DMS53 (cell line): Measurements from ENCODE around the gene ERMN.

Experiments used
- DNase-seq: peaks from one replicate; lab custom pipeline; 2025; lab: John Stamatoyannopoulos, UW

The ERMN gene

DNA sequence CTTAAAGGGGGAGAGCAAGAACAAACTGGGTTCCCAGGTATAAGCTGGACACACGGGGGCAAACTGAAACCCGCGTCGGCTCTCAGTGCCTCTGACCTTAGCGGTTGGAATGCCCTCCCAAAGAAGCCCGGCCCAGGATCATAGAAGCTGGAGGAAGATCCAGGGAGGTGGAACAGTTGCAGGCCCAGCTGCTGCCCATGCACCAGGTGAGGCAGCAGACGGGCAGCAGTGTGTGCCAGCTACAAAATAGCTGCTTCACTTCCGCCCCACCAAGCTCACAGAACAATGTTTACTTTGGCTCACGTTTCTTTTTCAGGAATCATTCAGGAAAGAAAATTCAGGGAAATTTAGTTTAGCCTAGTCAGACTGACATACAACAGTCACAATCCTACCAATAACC lies 3.9 kb upstream of the ERMN start:
- DNase-seq: peak; percentile 92

DNA sequence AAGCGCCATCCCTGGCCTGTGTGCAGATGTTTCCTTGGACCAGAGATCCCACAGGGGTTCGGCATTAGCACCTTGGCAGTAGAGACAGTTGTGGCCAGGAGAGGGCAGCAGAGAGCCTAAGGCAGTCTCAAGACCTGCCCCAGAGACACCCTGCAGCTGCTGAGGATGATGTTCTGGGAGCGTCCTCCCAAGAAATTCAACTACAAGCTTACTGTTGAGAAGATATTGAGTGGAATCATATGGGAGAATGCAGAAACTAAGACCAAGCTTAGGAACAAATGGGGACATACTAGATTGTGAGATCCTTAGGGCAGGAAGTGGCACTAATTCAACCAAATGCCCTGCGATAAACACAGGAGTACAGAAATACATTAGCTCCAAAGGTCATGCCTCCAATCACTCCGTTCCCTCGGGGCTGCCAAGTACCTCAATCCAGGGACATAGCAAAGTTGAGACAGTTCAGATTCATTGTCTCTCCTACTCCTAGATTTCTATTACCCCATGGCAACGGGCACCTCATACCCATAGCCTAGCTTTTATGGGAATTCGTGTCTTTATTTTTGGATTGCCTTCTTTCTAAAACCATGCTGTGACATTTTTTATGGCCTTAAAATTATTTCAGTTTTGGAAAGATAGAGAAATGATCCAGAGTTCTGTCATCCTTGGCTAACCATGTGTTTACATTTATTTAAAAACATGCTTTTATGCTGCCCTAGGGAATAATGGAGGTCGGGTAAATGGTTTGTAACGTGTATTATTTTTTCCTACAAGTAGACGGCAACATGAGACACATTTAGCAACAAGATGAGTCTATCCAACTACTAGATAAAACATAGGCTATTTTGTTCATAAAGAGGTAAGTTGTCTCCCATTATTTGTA lies 2.2 kb upstream of the ERMN start:
- peak; percentile 86 for DNase-seq

DNA sequence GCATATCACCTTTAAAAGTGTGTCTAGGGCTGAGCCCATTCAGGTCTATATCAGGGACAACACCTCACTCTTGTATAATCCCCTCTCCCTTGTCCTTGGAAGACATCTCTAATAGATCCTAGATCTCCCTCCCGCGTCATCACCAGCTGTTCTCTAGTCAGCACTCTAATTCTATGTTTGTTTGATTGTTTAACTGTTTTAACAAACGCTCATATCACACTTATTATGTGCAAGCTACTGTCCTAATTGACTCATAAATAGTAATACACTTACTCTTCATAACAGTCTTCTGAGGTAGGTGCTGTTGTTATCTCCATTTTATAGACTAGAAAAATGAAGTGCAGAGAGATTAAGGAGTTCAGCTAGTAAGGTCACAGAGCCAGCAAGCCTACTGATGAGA lies 1.6 kb upstream of the ERMN start:
- DNase-seq: no peak

DNA sequence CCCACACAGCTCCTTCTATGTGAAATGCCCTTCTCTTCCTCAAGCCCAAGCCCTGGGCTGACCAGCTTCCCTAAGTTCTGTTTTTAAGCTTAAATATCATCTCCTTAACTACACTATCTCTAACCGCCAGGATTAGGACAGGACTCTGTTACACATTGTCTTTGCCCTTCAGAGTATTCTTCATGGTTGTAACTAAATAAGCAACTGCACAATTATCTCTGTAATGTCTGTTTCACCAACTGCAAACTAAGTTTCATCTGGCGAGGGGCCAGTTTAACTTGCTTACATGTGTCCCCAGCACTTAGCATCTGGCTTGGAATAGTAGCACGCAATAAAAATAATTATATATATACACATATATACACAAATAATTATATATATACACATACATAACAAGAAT lies 1.1 kb upstream of the ERMN start:
- DNase-seq: no peak

DNA sequence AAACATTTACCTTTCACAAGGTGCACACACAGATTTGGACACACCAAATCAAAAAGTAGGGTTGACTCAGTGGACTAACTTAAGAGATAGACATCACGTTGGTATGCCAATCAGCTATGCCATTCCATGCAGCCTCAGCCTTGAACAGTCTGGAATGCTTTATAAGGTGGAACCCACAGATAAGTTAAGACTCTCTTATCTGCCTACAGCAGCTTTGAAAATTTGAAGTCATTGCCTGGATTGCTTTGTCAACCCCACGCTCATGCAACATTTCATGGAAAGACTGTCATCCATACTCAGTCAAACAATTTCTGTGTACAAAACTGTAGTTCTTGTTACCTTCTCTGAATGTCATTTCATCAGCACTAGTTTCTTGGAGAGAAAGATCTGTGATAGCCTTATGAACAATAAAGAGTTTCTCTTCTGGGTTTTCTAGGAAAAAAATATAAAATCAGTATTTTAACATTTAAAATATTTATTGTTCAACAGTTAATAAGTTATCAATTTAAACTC lies 1.2 kb downstream of the ERMN start:
- no peak for DNase-seq

DNA sequence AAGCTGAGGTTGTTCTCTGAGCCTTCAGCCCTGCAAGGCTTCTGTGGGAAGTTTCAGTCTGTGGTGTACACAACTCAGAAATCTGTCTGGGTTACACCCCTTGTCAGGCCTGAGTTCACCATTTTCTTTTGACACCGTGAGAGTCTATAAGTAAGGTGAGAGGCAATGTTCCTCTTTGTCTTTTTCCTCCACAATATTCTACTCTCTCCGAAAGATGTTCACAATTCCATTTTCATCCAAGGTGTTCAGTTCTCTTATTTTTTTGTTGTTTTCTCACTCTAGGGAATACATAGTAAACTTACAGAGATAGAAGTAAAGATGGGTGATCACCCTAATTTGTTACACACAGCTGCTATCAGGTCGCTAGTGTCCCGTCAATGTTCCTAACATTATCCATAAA lies 3.2 kb downstream of the ERMN start:
- no peak for DNase-seq

DNA sequence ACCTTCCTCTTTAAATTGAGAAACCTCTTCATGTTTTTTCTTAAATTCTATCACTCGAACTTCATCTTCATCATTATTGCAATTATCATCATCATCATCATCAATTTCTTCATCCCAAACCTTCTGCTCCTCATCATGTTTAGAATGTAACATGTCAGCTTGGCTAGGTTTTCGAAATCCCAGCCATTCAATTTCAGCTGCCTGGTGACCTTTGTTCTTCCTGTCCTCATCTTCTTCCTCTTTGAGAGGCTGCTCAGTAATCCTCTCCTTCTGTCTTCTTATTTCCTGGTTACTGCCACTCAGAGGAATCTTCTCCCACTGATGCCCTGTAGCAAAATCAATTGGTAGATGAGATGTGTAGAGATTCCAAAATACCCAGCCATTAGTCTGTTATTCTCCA lies 4.2 kb downstream of the ERMN start:
- DNase-seq: peak; percentile 30

DNA sequence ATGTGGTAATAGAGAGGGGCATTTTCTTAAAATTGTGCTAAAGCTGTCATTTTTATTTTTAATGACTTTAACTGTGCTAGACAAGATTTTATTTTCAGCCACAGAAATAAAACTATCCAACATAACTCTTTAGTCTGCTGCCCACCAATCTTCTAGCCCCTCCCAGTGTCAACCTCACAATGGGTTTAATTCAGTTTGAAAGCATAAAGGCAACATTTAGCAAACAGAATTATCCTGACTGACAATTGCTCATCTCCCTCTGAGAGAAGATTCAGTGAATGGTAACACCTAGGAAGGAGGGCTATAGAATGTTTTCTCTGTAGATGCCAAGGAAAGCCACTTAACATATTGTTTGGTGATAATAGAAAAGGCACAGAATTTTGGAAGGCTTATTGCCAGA lies 5.2 kb downstream of the ERMN start:
- DNase-seq: no peak

DNA sequence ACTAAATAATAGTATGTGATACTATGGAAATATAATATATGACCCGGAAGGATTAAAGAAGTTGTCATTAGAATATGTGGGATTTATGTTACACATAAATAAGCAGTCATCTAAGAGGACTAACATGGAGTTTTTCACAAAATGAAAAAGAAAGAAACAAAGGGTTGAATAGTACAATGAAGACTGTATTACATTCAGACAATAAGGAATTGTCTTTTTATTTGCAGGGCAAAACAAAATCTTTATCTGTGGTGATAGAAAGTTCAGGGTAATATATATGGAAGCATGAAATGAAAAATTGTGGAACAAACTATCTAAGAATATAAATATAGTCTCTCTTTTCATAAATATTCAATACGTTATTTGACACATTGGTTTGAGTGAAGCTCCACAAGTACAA lies 5.8 kb downstream of the ERMN start:
- no peak for DNase-seq

DNA sequence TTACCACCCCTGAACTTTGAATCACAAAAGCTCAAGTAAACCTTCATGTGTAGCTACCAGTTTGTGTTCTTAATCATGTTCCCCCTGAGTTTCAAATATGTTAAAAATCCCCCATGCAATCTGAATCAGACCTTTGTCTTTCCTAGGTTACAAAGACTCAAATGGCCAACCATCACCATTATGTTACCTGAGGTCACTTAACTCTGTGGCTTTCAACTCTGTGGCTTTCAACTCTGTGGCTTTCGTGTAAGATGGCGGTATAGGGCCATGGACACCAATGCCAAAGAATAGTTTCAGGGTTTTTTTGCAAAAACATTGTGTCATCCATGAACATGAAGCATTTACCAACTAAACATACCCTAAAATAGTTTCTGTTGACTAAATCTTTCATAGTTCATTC lies 6.7 kb downstream of the ERMN start:
- no peak for DNase-seq

DNA sequence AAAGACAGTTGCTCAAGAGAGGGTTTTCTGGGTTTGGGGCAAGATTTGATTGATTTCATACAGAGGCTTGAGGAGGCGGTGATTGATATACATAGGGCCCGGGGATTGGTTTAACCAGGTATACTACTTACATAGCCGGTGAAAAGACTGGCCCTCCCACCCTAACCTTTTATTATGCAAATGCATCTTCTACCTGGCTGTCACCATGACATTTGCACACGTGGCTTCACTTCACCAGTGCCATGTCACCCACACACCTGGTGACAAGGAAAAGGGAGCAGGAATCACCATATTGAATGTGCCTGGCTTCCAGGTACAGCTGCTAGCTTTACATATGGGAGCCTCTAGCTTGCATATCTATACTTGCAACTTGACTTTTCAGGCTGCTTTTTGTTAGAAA lies 9.7 kb downstream of the ERMN start:
- no peak for DNase-seq

DNA sequence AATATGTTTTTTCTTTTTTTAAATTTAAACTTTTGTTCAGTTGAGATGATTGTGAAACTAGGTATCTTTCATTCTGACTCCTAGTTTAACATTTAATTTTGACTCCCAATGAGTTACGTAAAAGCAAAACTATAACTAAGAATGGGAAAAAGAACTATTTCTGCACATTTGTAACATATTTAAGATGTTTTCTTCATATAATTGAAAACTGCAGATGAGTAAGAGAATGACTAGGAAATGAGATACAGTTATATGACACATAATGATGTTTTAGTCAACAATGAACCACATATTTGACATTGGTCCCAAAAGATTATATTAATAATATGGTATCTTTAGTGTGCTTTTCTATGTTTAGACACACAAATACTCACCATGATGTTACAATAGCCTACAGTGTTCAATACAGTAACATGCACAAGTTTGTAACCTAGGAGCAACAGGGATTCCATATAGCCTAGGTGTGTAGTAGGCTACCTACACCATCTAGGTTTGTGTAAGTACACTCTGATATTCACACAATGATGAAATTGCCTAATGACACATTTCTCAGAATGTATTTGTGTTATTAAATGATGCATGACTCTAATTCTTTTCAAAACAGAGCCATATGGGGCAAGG lies 12.6 kb downstream of the ERMN start:
- DNase-seq: no peak

DNA sequence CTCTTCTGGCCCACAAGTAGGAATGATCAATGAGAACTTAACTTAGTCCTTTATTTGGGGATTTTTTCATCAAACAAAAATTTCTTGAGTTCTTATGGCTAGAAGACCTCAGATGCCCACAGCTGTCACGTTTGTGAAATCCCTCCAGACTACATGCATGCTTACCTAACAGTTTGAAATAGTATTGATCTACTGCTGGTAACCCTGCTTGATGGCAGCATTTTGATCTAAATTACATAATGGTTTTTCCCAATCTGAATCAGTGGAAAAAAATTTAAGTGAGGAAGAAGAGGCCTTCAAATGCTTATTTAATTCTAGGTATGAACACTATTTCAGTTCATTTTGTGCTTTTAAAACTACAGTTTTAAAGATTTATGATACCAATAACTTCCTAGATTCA lies 13.9 kb downstream of the ERMN start:
- no peak for DNase-seq

DNA sequence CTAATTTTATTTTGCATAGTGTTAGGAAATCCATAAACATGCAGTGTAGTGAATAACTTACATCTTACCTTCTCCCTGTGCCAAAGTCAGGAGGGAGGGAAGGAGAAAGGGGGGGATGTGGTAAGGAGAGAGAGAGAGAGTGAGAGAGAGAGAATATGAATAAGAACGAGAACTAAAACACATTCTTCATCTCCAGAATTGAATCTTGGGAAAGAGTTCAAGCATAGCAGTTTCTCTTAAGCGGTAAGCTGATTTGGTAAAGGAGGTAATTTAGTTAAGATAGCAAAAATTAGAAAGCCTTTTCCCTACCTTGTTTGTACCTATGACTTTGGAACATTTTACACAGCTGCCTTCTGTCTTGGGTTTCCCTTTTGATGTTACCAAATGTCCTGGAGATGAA lies 15.7 kb downstream of the ERMN start:
- DNase-seq: no peak

DNA sequence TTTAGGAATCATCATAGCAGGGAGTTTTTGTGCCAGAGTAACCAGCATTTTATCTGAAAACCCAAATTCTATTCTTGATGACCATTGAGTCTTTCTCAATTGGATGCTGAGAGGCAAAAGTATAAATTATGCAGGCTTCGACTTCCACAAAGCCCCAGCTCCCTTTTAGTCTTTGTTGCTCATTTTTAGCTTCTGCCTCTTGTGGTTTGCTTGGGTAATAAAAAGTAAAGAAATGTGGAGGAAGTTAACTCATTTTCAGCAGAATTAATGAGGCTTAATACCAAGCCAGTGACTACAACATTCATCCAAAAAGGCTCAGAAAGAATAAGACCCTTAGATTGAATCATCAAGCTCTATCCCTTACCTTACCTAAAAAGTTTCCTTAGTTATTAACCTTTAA lies 18.6 kb downstream of the ERMN start:
- DNase-seq: no peak

DNA sequence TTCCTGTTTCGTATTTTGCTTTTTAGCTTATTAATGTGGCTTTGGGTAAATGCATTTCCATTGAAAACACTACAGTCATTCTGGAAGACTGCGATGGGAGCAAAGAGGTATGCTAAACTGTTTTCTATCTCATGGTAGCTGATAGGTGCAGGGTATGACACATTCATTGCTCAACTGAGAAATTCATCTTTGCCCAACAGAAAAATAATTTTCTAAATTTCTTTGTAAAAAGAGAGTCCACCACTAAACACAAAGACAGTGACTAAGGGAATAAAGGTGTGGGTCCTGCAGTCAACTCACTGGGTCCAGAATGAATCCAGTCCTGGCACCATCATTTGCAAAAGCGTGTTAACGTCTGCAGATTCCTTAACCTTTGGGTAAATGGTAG lies 19.9 kb downstream of the ERMN start:
- no peak for DNase-seq

DNA sequence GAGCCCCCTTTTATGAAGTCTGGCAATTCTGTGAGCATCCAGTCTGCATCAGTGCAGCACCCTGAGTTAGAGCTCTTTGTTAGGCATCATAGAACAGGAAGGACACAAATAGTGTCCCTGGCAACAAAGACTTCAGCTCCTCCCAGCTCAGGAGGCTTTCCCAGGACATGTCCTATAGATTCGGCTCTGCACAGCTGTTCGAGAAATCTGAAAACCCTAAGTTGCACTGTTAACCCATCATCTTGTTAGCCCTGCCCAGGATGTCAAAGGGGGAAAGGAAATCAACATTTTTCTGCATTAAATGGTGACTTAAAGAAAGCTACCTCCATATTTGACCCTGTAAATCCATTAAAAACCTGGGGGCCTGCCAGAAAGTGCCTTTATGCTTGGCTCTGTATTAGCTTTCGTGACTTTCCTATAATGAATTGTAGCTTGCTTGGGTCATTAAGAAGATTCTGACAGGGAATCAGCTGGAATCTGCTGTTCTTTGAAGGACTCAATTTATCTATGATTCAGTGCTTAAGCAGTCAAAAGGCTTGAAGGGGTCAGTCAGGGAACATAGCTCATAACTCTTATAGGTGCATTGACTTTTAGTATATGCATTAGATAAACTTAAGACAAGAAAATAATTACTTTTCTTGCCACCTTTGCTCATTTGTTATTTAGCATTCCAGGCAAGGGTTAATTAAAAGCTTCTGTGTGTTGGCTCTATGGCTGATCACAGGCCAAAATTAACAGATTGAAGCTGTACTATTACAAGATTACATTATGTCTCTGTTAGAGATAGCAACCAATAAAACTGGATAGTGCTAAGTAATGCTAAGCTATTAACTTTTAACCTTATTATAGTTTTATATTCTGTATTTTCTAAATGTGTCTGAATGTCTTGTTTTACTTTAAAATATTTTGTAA lies 20.6 kb downstream of the ERMN start:
- peak; percentile 18 for DNase-seq

DNA sequence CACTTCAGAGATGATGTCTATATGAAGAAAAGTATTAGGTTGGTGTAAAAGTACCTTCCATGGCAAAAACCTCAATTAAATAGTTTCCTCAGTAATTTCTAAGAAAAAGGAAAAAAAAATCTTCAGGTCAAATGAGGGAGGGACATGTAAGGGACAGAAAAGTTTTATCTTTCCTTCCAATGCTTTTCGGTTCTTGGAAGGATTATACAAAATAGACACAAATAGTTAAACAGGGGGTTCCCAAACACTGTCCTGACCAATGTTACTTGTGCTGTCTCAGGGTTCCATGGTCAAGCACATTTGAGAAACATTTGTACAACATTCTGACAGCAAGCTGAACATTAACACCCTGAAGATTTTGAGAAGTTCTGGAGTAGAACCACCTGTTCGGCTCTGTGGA lies 22.0 kb downstream of the ERMN start:
- no peak for DNase-seq

DNA sequence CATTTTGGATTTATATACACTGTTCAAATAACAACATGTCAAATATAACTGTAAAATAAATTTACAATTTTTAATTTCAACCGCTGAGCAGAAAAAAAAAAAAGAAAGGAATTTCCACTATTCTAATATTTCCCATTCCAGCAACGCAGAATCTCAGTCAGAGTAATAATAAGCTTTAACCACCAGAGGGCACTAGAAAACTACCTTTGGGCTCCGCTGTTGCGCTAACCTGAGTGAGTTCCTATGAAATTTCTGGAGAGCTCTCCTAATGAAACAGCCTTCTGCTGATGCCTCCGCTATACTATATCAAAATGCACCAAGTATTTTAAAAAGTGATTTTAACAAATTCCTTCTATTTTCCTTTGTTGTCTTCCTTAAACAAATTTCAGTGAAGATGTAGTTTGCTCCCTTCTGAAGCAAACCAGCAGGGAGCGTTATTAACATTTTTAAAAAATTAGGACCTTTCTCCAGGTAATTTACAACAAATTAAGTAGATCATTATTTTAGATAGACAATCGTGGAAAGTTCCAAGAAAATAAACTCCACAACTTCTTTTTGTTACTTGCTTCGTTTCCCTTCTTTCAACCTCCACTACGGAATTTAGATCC lies 23.0 kb downstream of the ERMN start:
- DNase-seq: peak; percentile 84

DNA sequence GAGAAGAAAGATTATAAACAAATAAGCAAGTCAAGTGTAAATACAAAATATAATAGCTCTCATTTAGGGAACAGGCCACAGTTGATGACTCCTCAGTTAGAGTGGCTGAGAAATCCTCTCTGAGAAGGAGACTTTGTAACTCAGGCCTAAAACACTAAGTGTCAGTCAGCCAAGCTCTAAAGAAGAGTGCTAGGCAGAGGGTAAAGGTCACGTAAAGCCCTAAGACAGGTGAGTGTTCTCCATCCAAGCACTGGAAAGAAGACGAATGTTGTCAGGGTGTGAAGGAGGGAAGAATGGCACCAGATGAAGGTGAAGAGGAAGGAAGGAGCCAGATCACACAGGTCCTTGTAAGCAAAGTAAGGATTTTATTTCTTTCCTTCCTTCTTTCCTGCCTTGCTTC lies 24.3 kb downstream of the ERMN start:
- no peak for DNase-seq

DNA sequence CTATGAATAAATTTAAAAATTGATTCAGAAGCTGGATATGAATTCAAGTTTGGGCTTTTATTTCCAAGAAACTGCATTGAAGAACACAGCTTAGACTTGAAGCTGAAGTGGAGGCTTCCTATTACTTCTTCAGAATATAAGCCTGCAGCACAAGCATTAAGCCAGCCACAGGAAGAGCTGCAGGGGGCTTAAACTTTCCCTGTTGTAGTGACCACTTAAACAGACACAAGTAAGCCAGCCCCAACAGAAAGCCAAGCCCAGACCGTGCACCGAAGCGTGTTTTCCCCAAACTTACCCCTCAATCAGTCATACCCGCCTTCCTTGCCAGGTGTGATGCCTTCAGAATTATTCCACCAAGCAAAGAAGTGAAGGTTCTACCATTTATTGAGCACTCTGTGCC lies 28.7 kb downstream of the ERMN start:
- DNase-seq: no peak

DNA sequence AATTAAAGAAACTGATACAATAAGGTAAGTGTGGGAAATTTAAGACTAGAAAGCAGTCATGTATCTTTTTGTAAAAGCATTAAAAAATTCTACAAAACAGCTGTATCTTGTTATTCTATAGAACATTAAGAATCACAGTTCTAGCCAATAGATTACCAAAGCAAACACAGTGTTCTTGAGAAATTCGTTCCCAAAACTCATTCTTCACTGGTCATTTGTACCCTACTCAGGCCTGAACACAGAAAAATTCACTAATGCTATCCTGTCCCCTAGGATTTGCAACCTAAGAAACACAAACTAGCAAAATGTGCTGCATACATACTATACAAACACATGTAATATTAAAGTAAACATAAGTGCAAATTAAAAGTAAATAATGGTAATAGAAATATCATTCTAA lies 29.1 kb downstream of the ERMN start:
- no peak for DNase-seq
